ENCODE results near the gene NCR3LG1.

Gene NCR3LG1

GRCh38 chr11:17411418-17411817 lies 59.8 kb downstream of the NCR3LG1 start:
- TF ChIP-seq CTCF (IDR thresholded peaks at IDR 0.05; ENCODE audit: low read depth, low read length, poor library complexity, severe bottlenecking), result no peak
- no peak for TF ChIP-seq EZH2phosphoT487 (IDR thresholded peaks at IDR 0.05; ENCODE audit: borderline replicate concordance, low read length)
- Histone ChIP-seq H3K4me1 (ENCODE audit: control insufficient read depth, low read length) (no peaks in the 10 kb centered on the region), H3K27me3 (ENCODE audit: control insufficient read depth, low read length) (peaks cover 5% of the 10 kb centered on the region)

GRCh38 chr11:17412488-17413180 lies 61.0 kb downstream of the NCR3LG1 start:
- H3K4me2 ChIP-seq (ENCODE audit: low read length), result no peak overlapping the region
- no peak for TF ChIP-seq CTCF (IDR thresholded peaks at IDR 0.05; ENCODE audit: low read depth, low read length, poor library complexity, severe bottlenecking)
- H3K27ac ChIP-seq (ENCODE audit: low read depth, low read length), result no peak overlapping the region
- H3K4me1 ChIP-seq (ENCODE audit: control insufficient read depth, low read length), result no peaks in the 10 kb centered on the region
- no peaks in the 10 kb centered on the region for H3F3A ChIP-seq (ENCODE audit: control insufficient read depth, insufficient read depth)
- H4K20me1 ChIP-seq (ENCODE audit: control insufficient read depth, insufficient read depth, low read depth, low read length), result no peaks in the 10 kb centered on the region
- no peaks in the 10 kb centered on the region for H3K9me3 ChIP-seq (ENCODE audit: control insufficient read depth, insufficient read depth, low read length)
- no peaks in the 10 kb centered on the region for H3K36me3 ChIP-seq (ENCODE audit: control insufficient read depth, low read length)
- H3K4me3 ChIP-seq (ENCODE audit: low read length), result no peak overlapping the region
- H3K79me2 ChIP-seq (ENCODE audit: control insufficient read depth, low read length), result no peaks in the 10 kb centered on the region
- peaks cover 16% of the 10 kb centered on the region for H3K27me3 ChIP-seq (ENCODE audit: control insufficient read depth, low read length)
- H3K9me2 ChIP-seq (replicated peaks; ENCODE audit: control insufficient read depth, low read length), result no peaks in the 10 kb centered on the region

More at GRCh38 chr11:17411418-17411817, 59.8 kb downstream of the NCR3LG1 start:
- H4K20me1 ChIP-seq (ENCODE audit: control insufficient read depth, insufficient read depth, low read depth, low read length), result no peaks in the 10 kb centered on the region
- no peaks in the 10 kb centered on the region for H3K36me3 ChIP-seq (ENCODE audit: control insufficient read depth, low read length)
- no peak overlapping the region for H3K4me2 ChIP-seq (ENCODE audit: low read length)
- no peaks in the 10 kb centered on the region for H3K9me2 ChIP-seq (replicated peaks; ENCODE audit: control insufficient read depth, low read length)
- H3K79me2 ChIP-seq (ENCODE audit: control insufficient read depth, low read length), result no peaks in the 10 kb centered on the region
- no peaks in the 10 kb centered on the region for H3F3A ChIP-seq (ENCODE audit: control insufficient read depth, insufficient read depth)
- H3K9me3 ChIP-seq (ENCODE audit: control insufficient read depth, insufficient read depth, low read length), result no peaks in the 10 kb centered on the region
- no peak overlapping the region for H3K27ac ChIP-seq (ENCODE audit: low read depth, low read length)
- H3K4me3 ChIP-seq (ENCODE audit: low read length), result no peak overlapping the region

GRCh38 chr11:17413414-17414316 lies 62.1 kb downstream of the NCR3LG1 start:
- Histone ChIP-seq H3K4me2 (ENCODE audit: low read length) (no peak overlapping the region), H3K27ac (ENCODE audit: low read depth, low read length) (no peak overlapping the region)
- TF ChIP-seq CTCF (IDR thresholded peaks at IDR 0.05; ENCODE audit: low read depth, low read length, poor library complexity, severe bottlenecking), result no peak
- no peak for TF ChIP-seq EZH2phosphoT487 (IDR thresholded peaks at IDR 0.05; ENCODE audit: borderline replicate concordance, low read length)

More at GRCh38 chr11:17413414-17414316, 62.1 kb downstream of the NCR3LG1 start:
- H3K27me3 ChIP-seq (ENCODE audit: control insufficient read depth, low read length), result peaks cover 26% of the 10 kb centered on the region
- H3K9me2 ChIP-seq (replicated peaks; ENCODE audit: control insufficient read depth, low read length), result no peaks in the 10 kb centered on the region
- H3K9me3 ChIP-seq (ENCODE audit: control insufficient read depth, insufficient read depth, low read length), result no peaks in the 10 kb centered on the region
- no peaks in the 10 kb centered on the region for H3K4me1 ChIP-seq (ENCODE audit: control insufficient read depth, low read length)
- H3K4me3 ChIP-seq (ENCODE audit: low read length), result no peak overlapping the region
- H3K79me2 ChIP-seq (ENCODE audit: control insufficient read depth, low read length), result no peaks in the 10 kb centered on the region
- no peaks in the 10 kb centered on the region for H4K20me1 ChIP-seq (ENCODE audit: control insufficient read depth, insufficient read depth, low read depth, low read length)
- no peaks in the 10 kb centered on the region for H3K36me3 ChIP-seq (ENCODE audit: control insufficient read depth, low read length)
- H3F3A ChIP-seq (ENCODE audit: control insufficient read depth, insufficient read depth), result no peaks in the 10 kb centered on the region
